GM12865 (cell line): ENCODE data around the gene RTN4RL1.

Experiments
- DNase-seq: peaks from one replicate; pipeline ENCODE4 v3.0.0; 2010; ENCODE audit warnings: low read depth
- H3K4me3 ChIP-seq: 2 replicates; pipeline ENCODE4 v1.5.1; 2011; ENCODE audit warnings: mild to moderate bottlenecking, low read depth, low read length, control low read depth
- CTCF ChIP-seq: IDR thresholded peaks from 2 replicates; pipeline ENCODE4 v1.5.1; 2011; ENCODE audit warnings: low read length, control low read depth, low read depth, inconsistent platforms; ENCODE audit not compliant: insufficient read depth; ENCODE audit errors: missing control alignments

Gene RTN4RL1

GRCh38 chr17:1931844-1932579, 93.1 kb downstream of the RTN4RL1 start:
- no peak overlapping the region for H3K4me3 ChIP-seq
- TF ChIP-seq CTCF, result no peak
- no peak for DNase-seq

- H3K4me3 ChIP-seq, result no peak overlapping the region
- DNase-seq, result no peak
- TF ChIP-seq CTCF, result no peak
Observed at GRCh38 chr17:1930337-1930645, 94.8 kb downstream of the RTN4RL1 start.

- no peak for DNase-seq
- no peak overlapping the region for H3K4me3 ChIP-seq
- TF ChIP-seq CTCF, result no peak
Observed at GRCh38 chr17:1928976-1929375, 96.2 kb downstream of the RTN4RL1 start.

GRCh38 chr17:1920948-1921351, 104.2 kb downstream of the RTN4RL1 start:
- no peak for TF ChIP-seq CTCF
- H3K4me3 ChIP-seq, result no peak overlapping the region
- DNase-seq, result no peak

GRCh38 chr17:1919201-1919600, 105.9 kb downstream of the RTN4RL1 start:
- no peak for DNase-seq
- no peak overlapping the region for H3K4me3 ChIP-seq
- TF ChIP-seq CTCF, result no peak

GRCh38 chr17:1918346-1919162, 106.6 kb downstream of the RTN4RL1 start:
- no peak overlapping the region for H3K4me3 ChIP-seq
- no peak for DNase-seq
- no peak for TF ChIP-seq CTCF
